Femur (tissue), 1 donor: Measurements from ENCODE around the gene PPIE.
A peak's percentile ranks its signal among the peaks of the same experiment; 100 is the strongest.

Experiments
- DNase-seq: peaks from one replicate; pipeline ENCODE4 v3.0.0-alpha.2; 2017

The PPIE gene

GRCh38 chr1:39738622-39739366 lies at the start of gene PPIE:
Gene PPIE, plus strand, starts transcription at chr1:39738882. Its CDS starts 19 bp downstream, at chr1:39738901.
- DNase-seq: peak; percentile 95

DNA sequence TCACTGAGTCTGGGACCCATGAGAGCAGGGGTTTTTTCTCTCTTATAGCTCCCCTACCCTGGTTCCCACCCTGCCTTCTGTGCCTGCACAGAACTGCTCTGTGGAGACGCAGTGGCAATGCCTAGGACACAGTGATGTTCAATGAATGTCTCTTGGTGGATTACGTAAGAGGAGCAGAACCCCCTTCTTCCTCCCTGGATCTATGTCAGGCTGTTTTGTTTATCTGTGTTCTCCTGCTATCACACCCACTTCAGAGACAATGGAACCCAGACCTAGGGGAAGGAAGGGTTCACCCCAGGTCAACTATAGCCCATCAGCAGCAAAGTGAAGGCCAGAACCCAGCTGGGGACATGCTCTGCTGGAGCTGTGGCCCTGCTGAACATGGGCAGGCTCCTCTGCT lies 49.5 kb upstream of the PPIE start:
- DNase-seq: no peak

DNA sequence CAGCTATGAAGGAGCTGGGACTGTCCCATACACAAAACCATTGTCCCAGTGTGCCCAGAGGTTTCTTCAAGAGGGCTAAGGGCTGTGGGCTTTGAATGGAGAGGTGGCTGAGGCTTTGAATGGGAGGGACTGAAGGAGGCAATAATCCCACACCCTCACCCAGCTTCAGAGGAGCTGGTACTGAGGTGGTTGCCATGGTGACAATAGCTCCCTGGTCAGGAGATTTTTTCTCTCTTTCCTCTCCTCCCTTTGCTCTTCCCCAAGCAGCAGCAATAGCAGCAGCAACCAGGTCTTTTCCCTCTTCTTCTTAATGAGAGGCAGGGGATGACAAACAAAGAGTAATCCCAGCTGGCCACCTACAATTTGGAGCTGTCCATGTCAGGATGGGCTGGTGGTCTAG lies 49.0 kb upstream of the PPIE start:
- no peak for DNase-seq

GRCh38 chr1:39690225-39690624 lies 48.5 kb upstream of the PPIE start:
- DNase-seq: no peak

DNA sequence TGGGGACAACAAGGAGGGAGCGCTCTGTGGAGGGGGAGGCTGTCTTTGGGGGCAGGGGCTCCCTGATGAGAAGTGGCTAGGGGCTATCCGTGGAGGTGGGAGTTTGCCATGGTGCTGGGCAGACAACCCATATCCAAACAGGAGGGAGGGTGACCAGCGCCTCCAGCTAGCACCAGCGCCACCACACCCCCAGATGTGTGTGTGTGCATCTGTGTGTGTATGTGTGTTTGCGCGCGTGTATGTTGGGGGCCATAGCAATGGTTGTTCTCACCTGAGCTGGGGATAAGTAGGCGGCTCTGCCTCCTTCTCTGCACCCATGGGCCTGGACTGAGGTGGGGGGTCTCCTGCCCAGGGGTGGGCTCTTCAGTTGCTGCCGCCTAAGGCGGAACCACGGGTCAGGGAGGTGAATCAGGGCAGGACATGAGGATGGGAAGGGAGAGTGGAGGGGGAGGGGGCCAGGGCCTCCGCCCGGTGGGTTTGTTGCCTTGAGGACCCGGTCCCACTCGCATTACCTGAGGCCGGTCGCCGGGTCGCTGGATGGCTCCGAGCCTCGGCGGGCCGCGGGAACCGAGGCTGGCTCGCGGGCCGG lies 47.8 kb upstream of the PPIE start:
- DNase-seq: no peak

GRCh38 chr1:39691383-39692151 lies 47.1 kb upstream of the PPIE start, which contains the start of gene HPCAL4:
Gene HPCAL4, minus strand, starts transcription at chr1:39691433. Its CDS starts 6,830 bp downstream, at chr1:39684603.
- DNase-seq: peak; percentile 91

DNA sequence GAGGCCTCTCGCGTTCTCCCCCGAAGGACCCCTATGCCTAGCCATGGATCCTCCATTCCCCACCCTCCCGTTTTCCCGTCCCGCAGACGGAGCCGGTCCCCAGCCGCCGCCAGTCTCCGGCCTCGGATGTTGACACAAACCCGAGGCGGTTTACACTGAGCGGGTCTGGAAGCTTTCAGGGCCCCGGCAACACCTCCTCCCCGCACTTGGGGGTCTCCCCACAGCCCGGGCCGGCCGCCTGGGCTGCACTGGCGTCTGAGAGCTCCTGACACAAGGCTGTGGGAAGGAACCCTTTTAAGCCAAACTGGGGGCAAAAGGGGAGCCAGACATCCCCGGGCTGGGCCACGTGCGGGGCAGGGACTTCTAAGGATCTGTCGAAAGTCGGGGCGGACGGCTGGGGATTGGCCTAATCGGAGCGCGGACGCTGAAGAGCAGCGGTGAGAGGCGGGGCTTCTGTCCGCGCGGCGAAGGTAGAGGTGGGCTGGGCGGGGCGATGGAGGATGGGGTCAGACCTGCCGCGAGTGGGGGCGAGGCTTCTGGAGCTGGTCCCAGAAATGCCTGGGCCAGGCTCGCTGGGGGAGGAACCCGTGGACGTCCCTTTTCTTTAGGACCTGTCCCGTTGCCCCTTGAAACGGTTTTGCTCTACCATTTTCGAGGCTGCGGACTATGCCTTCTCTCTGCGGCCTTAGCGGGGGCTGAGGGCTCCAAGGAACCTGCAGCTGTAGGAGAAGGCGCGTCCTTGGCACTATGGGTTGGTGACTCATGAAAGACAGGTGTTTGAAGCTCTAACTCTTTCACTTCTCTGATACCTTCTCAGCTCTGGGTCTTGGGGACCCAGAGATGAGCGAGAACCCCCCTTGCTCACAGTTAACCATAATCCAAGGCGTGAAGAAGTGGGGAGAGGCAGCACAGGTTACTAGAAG lies 46.3 kb upstream of the PPIE start:
- no peak for DNase-seq

DNA sequence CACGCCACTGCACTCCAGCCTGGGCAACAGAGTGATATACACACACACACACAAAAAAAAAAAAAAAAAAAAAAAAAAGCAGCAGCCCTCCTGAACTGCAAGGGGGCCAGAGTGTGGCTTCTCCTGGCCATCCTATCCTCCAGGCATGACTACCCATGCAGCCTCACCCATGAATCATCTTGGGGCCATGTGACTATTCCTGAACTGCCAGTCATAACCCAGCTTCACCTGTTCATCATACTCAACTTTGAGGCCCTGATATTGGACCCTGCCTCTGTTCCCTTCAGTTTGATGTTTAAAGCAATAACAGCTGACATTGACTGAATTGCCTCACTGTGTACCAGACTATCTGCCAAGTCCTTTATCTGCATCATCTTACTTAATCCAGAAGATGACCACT lies 44.7 kb upstream of the PPIE start:
- DNase-seq: no peak

- DNase-seq: no peak
Observed at GRCh38 chr1:39695016-39695415, 43.7 kb upstream of the PPIE start.

DNA sequence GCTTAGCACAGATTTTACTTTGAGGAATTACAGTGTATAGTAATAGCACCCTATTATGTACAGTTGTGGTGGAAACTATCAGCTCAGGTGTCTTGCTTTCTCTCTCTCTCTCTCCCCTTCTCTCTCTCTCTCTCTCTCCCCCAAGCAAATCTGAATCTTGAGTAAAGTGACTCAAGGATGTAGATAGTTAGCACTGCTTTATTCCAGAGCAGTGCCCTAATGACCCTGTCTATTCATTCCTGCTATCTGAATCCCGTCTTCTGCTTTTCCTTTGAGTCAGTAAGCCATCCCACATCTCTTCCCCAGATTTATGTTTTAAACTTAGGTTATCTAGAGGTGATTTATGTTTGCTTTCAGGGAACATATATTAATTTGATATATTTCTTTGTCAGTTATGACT lies 42.2 kb upstream of the PPIE start:
- DNase-seq: no peak

DNA sequence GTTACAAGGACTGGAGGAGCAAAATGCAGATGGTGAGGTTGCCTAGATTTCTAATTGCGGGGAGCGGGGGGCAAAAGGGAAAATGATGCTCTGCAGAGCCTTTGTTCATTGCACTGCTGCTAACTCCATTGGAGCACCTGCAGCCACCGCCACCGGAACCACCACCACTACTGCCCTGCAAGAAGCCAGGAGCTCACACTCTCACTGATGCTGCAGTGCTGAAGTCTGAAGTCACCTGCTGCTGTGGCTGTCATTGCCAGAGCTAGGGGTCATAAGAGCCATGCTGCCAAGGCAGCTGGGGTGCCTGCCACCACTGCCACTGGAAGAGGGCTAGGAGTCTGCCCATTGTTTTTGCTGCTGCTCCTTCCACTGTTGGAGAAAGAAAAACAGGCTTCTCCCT lies 40.1 kb upstream of the PPIE start:
- DNase-seq: peak; percentile 1

GRCh38 chr1:39699419-39699818 lies 39.3 kb upstream of the PPIE start:
- DNase-seq: peak; percentile 3

- DNase-seq: no peak
Observed at GRCh38 chr1:39700348-39700747, 38.3 kb upstream of the PPIE start.

GRCh38 chr1:39701049-39701439 lies 37.6 kb upstream of the PPIE start:
- DNase-seq: peak; percentile 40

GRCh38 chr1:39704757-39705156 lies 33.9 kb upstream of the PPIE start:
- DNase-seq: no peak

DNA sequence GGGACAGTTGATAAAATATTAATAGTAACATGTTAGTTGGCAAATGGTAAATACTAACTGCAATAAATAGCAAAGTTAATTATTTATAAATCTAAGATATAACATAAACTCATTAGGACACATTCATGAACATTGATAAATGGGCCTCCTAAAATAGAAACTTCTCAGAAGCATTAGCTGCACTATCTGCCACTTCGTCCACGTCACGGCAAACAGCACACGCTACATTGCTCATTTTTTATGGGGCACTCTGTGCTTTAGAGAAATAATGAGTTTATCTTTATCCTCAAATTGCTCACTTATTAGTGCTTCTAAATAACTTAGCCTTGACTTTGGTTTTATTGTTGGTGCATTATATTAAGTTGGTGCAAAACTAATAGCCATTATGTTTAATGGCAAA lies 31.2 kb upstream of the PPIE start:
- no peak for DNase-seq

DNA sequence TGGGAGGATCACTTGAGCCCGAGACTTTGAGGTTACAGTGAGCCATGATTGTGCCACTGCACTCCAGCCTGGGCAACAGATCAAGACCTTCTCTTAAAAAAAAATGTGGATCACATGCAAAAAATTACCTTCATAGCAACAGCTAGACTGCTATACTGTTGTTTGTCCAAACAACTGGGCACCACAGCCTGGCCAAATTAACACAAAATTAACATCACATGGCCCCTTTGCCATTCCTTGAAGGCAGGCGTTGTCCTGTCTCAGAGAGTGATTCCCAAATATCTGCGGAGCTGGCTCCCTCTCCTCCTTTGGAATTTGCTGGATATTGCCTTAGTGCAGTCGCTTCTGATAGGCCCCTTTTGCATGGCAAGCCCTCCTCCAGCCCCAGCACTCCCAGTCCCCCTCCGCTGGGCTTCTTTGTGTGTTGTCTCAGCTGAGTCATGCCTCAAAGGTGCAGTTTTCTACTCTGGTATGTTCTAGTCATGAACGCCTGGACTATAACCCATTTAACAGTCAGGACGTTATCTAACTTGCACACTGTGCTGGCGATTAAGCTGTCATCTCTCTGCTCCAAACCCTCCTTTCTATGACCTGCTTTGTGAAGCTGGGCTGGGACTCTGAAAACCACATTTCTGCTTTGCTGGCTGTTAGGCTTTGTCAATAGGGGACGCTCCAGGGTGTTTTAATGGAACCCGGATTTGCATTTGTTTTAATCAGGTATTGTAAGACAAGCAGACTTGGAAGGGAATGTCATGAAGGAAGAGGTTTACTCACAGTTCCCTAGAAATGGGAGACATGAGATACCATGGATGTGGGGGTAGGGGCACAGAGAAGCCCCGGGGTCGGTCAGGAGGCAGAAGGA lies 27.3 kb upstream of the PPIE start:
- no peak for DNase-seq

- no peak for DNase-seq
Observed at GRCh38 chr1:39711966-39712340, 26.7 kb upstream of the PPIE start.

GRCh38 chr1:39713557-39713956 lies 25.1 kb upstream of the PPIE start:
- DNase-seq: no peak

DNA sequence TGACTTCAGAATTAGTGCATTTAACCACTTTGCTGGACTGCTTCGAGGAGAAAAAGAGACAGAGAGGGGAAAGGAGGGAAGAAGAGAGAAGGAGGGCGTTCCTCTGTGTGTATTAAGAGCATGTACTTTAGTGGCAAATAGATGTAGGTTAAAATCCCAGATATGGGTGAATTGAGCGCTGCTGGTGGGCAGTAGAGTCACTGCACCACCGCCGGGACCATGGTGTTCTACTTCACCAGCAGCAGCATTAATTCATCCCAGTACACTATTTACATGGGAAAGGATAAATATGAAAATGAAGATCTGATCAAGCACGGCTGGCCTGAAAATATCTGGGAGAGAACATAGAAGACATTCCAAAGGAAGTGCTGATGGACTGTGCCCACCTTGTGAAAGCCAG lies 20.9 kb upstream of the PPIE start:
- no peak for DNase-seq

DNA sequence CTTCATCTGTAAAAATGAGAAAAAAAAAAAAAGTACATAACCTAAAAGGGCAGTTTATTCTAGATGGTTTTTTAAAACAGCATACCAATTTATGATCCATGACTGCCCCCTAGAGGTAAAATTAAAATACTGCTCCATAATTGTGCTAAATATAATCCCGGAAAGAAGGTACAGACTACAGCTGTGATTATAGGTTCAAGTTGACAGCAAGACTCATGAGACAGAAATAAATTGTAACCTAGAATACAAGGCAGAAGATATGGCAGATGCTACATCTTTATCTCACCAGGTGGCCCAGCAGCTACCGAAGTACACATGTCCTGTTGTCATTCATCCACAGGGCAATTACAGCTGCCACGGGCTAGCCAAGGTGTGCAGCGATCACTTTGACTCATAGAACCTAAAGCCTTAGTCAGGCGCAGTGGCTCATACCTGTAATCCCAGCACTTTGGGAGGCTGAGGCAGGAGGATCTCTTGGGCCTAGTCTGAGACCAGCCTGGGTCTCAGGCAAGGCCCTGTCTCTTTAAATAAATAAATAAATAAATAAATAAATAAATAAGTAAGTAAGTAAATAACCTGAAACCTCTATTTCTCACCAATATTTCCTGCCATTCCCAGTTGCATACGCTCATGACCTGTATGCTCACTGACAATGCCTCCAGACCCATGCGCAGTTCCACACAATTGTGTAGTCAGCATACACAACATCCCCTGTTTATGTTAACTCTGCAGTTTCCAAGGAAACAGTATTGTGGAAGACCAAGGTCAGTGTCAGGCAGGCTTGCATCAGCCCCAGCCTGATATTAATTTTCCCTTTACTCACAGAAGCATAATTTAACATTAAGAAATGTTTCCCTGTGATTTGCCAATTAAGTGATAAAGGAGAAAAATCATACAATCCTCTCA lies 18.3 kb upstream of the PPIE start:
- DNase-seq: no peak
